Measurements from ENCODE around the gene TFB1M. TPM values are rescaled to one million over a fixed set of nuclear protein-coding genes. Genes with fewer than 3 reads are reported as not detected.
"Not testable (repeated sequence)": the region's sequence is repeated elsewhere in the genome, so short reads cannot be mapped to it uniquely, and the experiment has no call there.

Gene TFB1M
- total RNA-seq, 2 experiments from 2014 or later, result 25.8 to 26.5 TPM

DNA sequence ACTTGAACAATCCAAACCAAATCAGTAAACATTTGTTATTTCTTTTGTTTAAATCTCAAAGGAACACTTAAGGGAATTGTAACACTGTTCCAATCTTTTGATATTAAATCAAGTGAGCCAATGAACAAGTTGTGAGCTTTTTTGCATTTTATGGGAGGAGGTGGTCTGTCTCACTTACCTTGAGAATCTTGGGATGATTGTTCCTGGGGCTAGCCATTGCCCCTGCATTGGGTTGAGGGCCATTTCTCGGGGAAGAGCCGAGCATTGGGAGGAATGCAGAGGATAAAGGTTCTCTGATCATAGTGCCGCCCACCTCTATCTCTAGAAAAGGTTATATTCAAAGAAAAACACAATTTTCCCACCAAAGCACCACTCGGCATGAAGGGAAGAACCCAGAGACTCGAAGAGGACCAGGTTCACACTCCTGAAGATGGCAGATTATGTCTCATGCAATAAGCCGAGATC lies 13.8 kb upstream of the TFB1M start:
- no peaks in the 10 kb centered on the region for H3K9me3 Mint-ChIP-seq
- no peak overlapping the region for H3K27ac Mint-ChIP-seq
- H3K27me3 Mint-ChIP-seq, result no peaks in the 10 kb centered on the region
- no peaks in the 10 kb centered on the region for H3K36me3 Mint-ChIP-seq (ENCODE audit: low read depth)
- no peak overlapping the region for H3K4me3 Mint-ChIP-seq
- H3K4me1 Mint-ChIP-seq, result peaks cover 23% of the 10 kb centered on the region
- CTCF ChIA-PET, result interaction anchor here (0.6 to 3.2 kb wide), 8 partner anchors 11 to 1069 kb away, joined by 3 to 11 read pairs (median 4); no protein-coding TSS in a partner anchor
- POLR2A ChIA-PET, result interaction anchor here (0.5 kb wide), 1 partner anchor 174 kb away, joined by 6 read pairs; no protein-coding TSS in a partner anchor
- no peak for DNase-seq

DNA sequence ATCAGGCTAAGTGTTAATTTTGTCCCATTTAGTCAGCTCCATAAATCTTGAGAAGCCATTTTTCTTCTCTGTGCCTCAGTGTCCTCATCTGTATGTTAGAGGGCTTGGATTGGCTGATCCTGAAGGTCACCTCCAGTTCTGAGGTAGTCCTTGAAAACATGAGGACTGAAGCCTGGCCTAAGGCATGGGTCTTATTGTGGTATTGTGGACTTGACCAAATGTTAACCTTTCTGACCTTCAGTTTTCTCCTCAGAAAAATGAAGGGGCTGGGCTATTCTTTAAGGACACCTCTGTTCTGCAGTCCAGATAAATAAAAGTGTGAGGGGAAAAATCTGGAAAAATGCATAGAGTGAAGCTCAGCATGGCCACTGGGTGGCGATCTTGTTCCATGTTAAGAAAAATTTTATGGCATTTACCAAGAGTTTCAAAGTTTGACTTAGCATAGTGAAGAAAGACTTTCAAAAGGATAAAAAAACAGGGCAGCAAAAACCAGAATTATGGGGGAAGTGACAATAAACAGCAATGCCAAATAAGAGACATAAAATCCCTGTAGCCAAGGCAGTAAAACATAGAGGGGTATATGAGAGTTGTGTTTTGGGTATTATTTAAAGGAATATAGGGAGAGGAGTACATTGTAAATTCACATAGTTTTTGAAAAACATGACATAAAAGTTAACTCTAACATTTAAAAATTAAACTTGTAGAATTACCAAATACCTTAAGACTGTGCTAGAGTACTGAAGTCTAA lies 13.2 kb upstream of the TFB1M start:
- ChIA-PET CTCF (interaction anchor here (0.6 to 1.8 kb wide), 7 partner anchors 9 to 293 kb away, joined by 3 to 6 read pairs (median 4); no protein-coding TSS in a partner anchor), POLR2A (interaction anchor here (0.6 kb wide), 1 partner anchor 1692 kb away, joined by 4 read pairs; no protein-coding TSS in a partner anchor)
- no peaks in the 10 kb centered on the region for H3K27me3 Mint-ChIP-seq
- H3K4me3 Mint-ChIP-seq, result no peak overlapping the region
- no peak overlapping the region for H3K27ac Mint-ChIP-seq
- no peaks in the 10 kb centered on the region for H3K9me3 Mint-ChIP-seq
- H3K36me3 Mint-ChIP-seq (ENCODE audit: low read depth), result no peaks in the 10 kb centered on the region
- peak; percentile 74 for DNase-seq
- peaks cover 20% of the 10 kb centered on the region for H3K4me1 Mint-ChIP-seq

DNA sequence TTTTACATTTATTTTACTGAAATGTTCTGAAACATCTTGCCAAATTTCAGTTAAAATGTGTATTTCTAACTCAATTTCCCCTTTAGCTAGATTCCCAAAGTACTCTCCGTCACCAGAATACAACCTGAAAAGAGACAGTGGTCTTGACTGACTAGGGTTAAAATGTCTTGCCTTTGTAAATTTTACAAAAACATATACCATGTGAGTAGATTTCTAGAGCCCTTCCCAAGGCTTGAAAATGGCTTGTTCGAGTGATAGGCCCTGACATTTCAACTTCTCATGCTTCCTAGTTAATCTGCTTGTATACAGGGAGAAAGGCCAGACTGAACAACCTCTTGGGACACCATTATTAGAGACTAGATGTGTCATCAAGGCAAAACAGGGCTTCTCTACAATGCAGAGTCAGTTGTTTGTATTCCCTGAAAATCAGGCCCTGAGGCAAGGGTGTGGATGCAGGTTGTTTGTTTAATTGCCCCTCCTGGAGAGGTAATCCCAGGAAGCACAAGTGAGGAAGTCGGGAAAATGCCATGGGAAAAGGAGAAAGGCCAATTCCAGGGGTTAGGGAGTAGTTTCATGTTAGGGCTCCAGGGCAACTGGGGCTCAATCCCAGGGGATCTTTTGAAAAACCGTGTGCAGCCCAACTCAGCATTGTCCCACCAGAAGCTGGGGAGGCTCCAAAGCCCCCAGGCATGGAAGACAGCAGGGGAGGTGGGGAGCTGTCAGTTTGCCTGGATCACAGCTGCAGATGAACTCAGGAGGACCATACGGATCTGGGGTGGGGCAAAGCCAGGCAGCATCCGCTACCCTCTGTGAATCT lies 11.6 kb upstream of the TFB1M start:
- no peaks in the 10 kb centered on the region for H3K9me3 Mint-ChIP-seq
- CTCF ChIA-PET, result interaction anchor here (1.8 kb wide), 1 partner anchor 9 kb away, joined by 6 read pairs; no protein-coding TSS in a partner anchor
- H3K36me3 Mint-ChIP-seq (ENCODE audit: low read depth), result no peaks in the 10 kb centered on the region
- no peak overlapping the region for H3K4me3 Mint-ChIP-seq
- POLR2A ChIA-PET, result no interaction called here
- H3K27ac Mint-ChIP-seq, result no peak overlapping the region
- no peak for DNase-seq
- peaks cover 20% of the 10 kb centered on the region for H3K4me1 Mint-ChIP-seq
- H3K27me3 Mint-ChIP-seq, result no peaks in the 10 kb centered on the region

DNA sequence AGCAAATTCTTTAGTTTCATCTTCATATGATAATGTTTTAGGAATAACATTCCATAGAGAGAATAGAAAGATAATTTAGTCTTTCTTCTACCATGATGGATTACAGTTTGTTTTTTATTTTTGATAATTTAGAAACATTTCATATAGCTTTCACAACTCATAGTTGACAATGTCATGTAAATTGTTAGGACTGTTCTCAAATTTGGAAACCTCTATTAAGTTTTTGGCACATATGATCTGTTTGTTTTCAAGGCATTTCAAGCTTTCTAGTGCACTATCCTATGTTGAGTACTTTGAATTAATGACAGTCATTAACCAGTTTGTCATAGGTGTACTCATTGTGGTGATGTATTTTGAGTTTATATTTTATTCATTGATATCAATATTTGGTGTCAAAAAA lies 10.7 kb upstream of the TFB1M start:
- Mint-ChIP-seq H3K4me3 (no peak overlapping the region), H3K27me3 (no peaks in the 10 kb centered on the region), H3K4me1 (peaks cover 19% of the 10 kb centered on the region), H3K27ac (no peak overlapping the region), H3K36me3 (ENCODE audit: low read depth) (no peaks in the 10 kb centered on the region), H3K9me3 (no peaks in the 10 kb centered on the region)
- DNase-seq, result no peak
- ChIA-PET CTCF (no interaction called here), POLR2A (no interaction called here)

GRCh38 chr6:155324172-155324571 lies 9.9 kb upstream of the TFB1M start:
- DNase-seq, result no peak
- ChIA-PET POLR2A (no interaction called here), CTCF (no interaction called here)
- peaks cover 22% of the 10 kb centered on the region for H3K4me1 Mint-ChIP-seq
- no peaks in the 10 kb centered on the region for H3K36me3 Mint-ChIP-seq (ENCODE audit: low read depth)
- no peaks in the 10 kb centered on the region for H3K9me3 Mint-ChIP-seq
- no peak overlapping the region for H3K27ac Mint-ChIP-seq
- H3K4me3 Mint-ChIP-seq, result no peak overlapping the region
- no peaks in the 10 kb centered on the region for H3K27me3 Mint-ChIP-seq

GRCh38 chr6:155319902-155320301 lies 5.6 kb upstream of the TFB1M start:
- Mint-ChIP-seq H3K4me3 (no peak overlapping the region), H3K4me1 (peaks cover 18% of the 10 kb centered on the region), H3K9me3 (no peaks in the 10 kb centered on the region), H3K27ac (no peak overlapping the region), H3K27me3 (no peaks in the 10 kb centered on the region), H3K36me3 (ENCODE audit: low read depth) (no peaks in the 10 kb centered on the region)
- CTCF ChIA-PET, result interaction anchor here (1.1 kb wide), 1 partner anchor 14 kb away, joined by 4 read pairs; no protein-coding TSS in a partner anchor
- DNase-seq, result no peak
- POLR2A ChIA-PET, result no interaction called here

GRCh38 chr6:155317186-155317585 lies 2.9 kb upstream of the TFB1M start:
- ChIA-PET POLR2A (no interaction called here), CTCF (interaction anchor here (2.0 to 2.9 kb wide), 2 partner anchors 10 to 12 kb away, joined by 6 to 11 read pairs; no protein-coding TSS in a partner anchor)
- no peak for DNase-seq
- peaks cover 10% of the 10 kb centered on the region for H3K36me3 Mint-ChIP-seq (ENCODE audit: low read depth)
- no peak overlapping the region for H3K4me3 Mint-ChIP-seq
- no peak overlapping the region for H3K27ac Mint-ChIP-seq
- H3K9me3 Mint-ChIP-seq, result no peaks in the 10 kb centered on the region
- H3K4me1 Mint-ChIP-seq, result peaks cover 34% of the 10 kb centered on the region
- H3K27me3 Mint-ChIP-seq, result no peaks in the 10 kb centered on the region

DNA sequence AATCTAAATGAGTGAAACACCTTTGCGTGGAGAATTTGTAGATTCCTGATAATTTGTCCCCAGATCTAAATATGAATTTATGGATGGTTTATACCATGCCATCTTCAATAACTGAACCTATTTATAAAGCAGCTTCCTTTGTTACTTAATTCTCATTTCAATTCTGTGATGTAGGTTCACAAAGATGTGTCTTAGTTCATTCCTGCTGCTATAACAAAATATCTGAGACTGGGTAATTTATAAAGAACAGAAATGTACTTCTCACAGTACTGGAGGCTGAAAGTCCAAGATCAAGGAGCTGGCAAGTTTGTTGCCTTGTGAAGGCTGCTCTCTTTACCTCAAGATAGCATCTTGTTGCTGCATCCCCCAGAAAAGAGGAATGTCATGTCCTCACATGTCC lies 2.1 kb upstream of the TFB1M start:
- CTCF ChIA-PET, result interaction anchor here (0.5 to 2.9 kb wide), 6 partner anchors 9 to 642 kb away, joined by 3 to 11 read pairs (median 4); no protein-coding TSS in a partner anchor
- POLR2A ChIA-PET, result interaction anchor here (0.6 to 0.7 kb wide), 2 partner anchors 18 to 99 kb away, joined by 3 to 4 read pairs; no protein-coding TSS in a partner anchor

GRCh38 chr6:155315516-155315871 lies 1.2 kb upstream of the TFB1M start:
- POLR2A ChIA-PET, result interaction anchor here (0.6 to 0.9 kb wide), 3 partner anchors 137 to 1813 kb away, joined by 4 to 6 read pairs (median 5); no protein-coding TSS in a partner anchor
- Mint-ChIP-seq H3K36me3 (ENCODE audit: low read depth) (peaks cover 17% of the 10 kb centered on the region), H3K9me3 (no peaks in the 10 kb centered on the region), H3K27me3 (no peaks in the 10 kb centered on the region), H3K4me3 (peak overlapping the region; percentile 91), H3K4me1 (peaks cover 44% of the 10 kb centered on the region), H3K27ac (peak overlapping the region; percentile 96)
- CTCF ChIA-PET, result interaction anchor here (0.6 to 2.9 kb wide), 7 partner anchors 8 to 1959 kb away, joined by 3 to 11 read pairs (median 4); no protein-coding TSS in a partner anchor
- no peak for DNase-seq

More for the DNA sequence above, 2.1 kb upstream of the TFB1M start:
- Mint-ChIP-seq H3K9me3 (no peaks in the 10 kb centered on the region), H3K27me3 (no peaks in the 10 kb centered on the region), H3K4me1 (peaks cover 41% of the 10 kb centered on the region), H3K36me3 (ENCODE audit: low read depth) (peaks cover 13% of the 10 kb centered on the region), H3K27ac (no peak overlapping the region), H3K4me3 (no peak overlapping the region)
- no peak for DNase-seq

DNA sequence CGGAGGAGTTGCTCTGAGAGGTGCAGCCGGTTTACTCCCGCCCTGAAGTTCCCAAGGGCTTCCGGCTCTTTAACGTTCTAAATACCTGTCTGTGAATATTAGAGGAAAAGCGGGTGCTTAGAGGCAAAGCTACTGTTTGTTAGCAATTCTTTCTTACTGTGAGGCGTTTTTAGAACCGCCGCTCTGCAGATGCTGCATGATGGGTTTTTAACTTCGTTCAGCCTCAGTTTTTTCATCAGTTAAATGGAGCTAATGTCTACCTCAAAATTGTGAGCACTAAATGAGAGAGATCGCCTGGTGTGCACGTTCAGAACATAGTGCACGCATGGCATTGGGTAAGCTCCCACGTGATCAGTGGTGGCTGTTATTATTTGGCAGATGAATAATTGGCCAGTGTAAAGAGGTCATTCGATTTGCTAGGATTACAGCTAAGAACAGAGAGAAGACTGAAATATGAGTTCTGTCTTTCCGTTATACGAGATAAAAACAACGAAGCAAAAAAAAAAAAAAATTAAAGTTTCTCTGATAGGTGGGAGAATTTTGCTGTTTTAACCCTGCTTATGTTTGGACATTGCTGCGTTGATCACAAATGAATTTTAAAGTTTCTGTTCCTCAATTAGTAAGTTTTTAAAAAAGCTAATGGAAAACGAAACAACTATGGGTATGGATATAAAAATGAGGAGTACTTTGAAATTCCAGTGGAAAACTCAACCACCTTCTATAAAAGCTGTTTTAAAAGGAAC lies 660 bp upstream of the TFB1M start:
- Mint-ChIP-seq H3K4me1 (peaks cover 46% of the 10 kb centered on the region), H3K27me3 (no peaks in the 10 kb centered on the region), H3K36me3 (ENCODE audit: low read depth) (peaks cover 20% of the 10 kb centered on the region), H3K4me3 (peak overlapping the region; percentile 91), H3K9me3 (no peaks in the 10 kb centered on the region), H3K27ac (peak overlapping the region; percentile 96)
- ChIA-PET POLR2A (interaction anchor here (0.6 to 0.9 kb wide), 4 partner anchors 136 to 1814 kb away, joined by 4 to 6 read pairs (median 4); no protein-coding TSS in a partner anchor), CTCF (interaction anchor here (0.6 to 2.9 kb wide), 8 partner anchors 15 to 1960 kb away, joined by 3 to 11 read pairs (median 4); no protein-coding TSS in a partner anchor)
- DNase-seq, result peak; percentile 69

GRCh38 chr6:155313602-155314091 lies 637 bp downstream of the TFB1M start:
- DNase-seq, result no peak
- ChIA-PET POLR2A (interaction anchor here (0.6 kb wide), 1 partner anchor 106 kb away, joined by 5 read pairs; no protein-coding TSS in a partner anchor), CTCF (interaction anchor here (0.6 to 2.1 kb wide), 3 partner anchors 14 to 314 kb away, joined by 3 to 5 read pairs (median 3); no protein-coding TSS in a partner anchor)
- no peaks in the 10 kb centered on the region for H3K9me3 Mint-ChIP-seq
- peak overlapping the region; percentile 91 for H3K4me3 Mint-ChIP-seq
- peaks cover 25% of the 10 kb centered on the region for H3K36me3 Mint-ChIP-seq (ENCODE audit: low read depth)
- peak overlapping the region; percentile 96 for H3K27ac Mint-ChIP-seq
- H3K4me1 Mint-ChIP-seq, result peaks cover 45% of the 10 kb centered on the region
- no peaks in the 10 kb centered on the region for H3K27me3 Mint-ChIP-seq

GRCh38 chr6:155312950-155313349 lies 1.3 kb downstream of the TFB1M start:
- H3K4me1 Mint-ChIP-seq, result peaks cover 45% of the 10 kb centered on the region
- peak overlapping the region; percentile 91 for H3K4me3 Mint-ChIP-seq
- H3K27ac Mint-ChIP-seq, H3K9me3 Mint-ChIP-seq, H3K27me3 Mint-ChIP-seq, POLR2A ChIA-PET, DNase-seq: not testable (repeated sequence)
- H3K36me3 Mint-ChIP-seq (ENCODE audit: low read depth), result peaks cover 29% of the 10 kb centered on the region
- CTCF ChIA-PET, result interaction anchor here (0.9 to 2.1 kb wide), 3 partner anchors 15 to 136 kb away, joined by 3 to 5 read pairs (median 4); no protein-coding TSS in a partner anchor
